ENCODE measurements around the gene MLEC.
A peak's percentile ranks its signal among the peaks of the same experiment; 100 is the strongest.

Gene MLEC

DNA sequence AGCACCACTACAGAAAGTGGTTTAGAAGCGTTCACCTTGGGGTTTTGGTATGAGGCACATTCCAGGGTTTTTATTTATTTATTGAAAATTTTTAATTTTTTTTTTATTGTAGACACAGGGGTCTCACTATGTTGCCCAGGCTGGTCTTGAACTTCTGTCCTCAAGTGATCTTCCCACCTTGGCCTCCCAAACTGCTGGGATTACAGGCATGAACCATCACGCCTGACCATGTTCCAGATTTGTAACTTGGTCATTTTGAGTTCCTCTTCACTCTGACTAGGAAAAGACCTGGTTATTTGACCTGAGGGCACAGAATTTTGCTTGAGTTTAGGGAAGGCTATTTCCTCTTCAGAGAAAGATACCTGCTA lies 3.1 kb downstream of the MLEC start:
- Histone ChIP-seq H3K4me3 (ENCODE audit: low read depth, low read length) (no peak overlapping the region), H4K91ac (ENCODE audit: low read depth, low read length) (no peak overlapping the region), H3K27me3 (ENCODE audit: insufficient read depth, low read length) (no peaks in the 10 kb centered on the region), H4K8ac (ENCODE audit: low read depth, low read length) (no peak overlapping the region), H3K9ac (ENCODE audit: low read length) (no peak overlapping the region), H2BK5ac (ENCODE audit: low read depth, low read length, poor library complexity) (no peak overlapping the region), H2AK5ac (ENCODE audit: low read length) (no peak overlapping the region), H3K79me2 (ENCODE audit: control insufficient read depth, insufficient read depth, low read length, poor library complexity) (peaks cover 22% of the 10 kb centered on the region), H3K18ac (ENCODE audit: low read length) (no peak overlapping the region), H3K4ac (ENCODE audit: low read depth, low read length) (no peak overlapping the region), H4K12ac (ENCODE audit: low read depth, low read length) (no peak overlapping the region), H3K9me3 (ENCODE audit: insufficient read depth, low read depth, low read length) (no peaks in the 10 kb centered on the region), H3K79me1 (ENCODE audit: low read length) (peaks cover 14% of the 10 kb centered on the region), H3K36me3 (ENCODE audit: control insufficient read depth in 1 of 2, insufficient read depth in 2 of 2, low read length in 2 of 2) (peaks cover 9 to 17% of the 10 kb centered on the region in 2 experiments), H2BK12ac (ENCODE audit: low read length) (no peak overlapping the region), H3K14ac (ENCODE audit: low read length) (no peak overlapping the region), H3K27ac (ENCODE audit: low read depth, low read length) (no peak overlapping the region), H2AFZ (ENCODE audit: insufficient read depth, low read length, poor library complexity) (no peak overlapping the region), H3K23ac (ENCODE audit: low read length) (no peak overlapping the region), H3K4me2 (ENCODE audit: low read length) (no peak overlapping the region), H2BK120ac (ENCODE audit: insufficient read depth, low read length, poor library complexity) (no peak overlapping the region), H3K4me1 (ENCODE audit: control insufficient read depth in 1 of 2, insufficient read depth in 2 of 2, low read length in 2 of 2) (peaks cover 13 to 16% of the 10 kb centered on the region in 2 experiments)
- no CpG with 5 or more reads among the region's 2 CpGs for WGBS (ENCODE audit: extremely low coverage, insufficient coverage, insufficient read length)
- DNase-seq, result peak in 1 of 2 donors; percentile 23

DNA sequence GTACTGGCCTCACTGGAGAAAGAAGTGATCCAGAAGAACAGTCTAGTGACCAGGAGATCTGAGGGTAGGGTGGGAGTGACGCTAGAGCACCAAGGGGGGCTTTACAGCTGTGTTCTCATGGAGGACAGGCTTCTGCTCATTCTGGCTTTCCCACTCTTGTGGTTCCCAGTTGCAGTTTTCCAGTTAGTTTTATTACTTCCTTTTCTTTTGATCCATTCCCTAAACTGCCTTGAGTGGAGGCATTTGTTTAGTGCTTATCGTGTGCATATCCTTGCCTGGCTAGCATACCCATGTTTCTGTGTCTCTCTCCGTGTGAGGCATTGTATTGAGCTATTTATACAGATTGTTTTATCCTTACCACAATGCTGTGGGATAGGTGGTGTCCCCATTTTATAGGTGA lies 4.0 kb downstream of the MLEC start:
- Histone ChIP-seq H2AFZ (ENCODE audit: insufficient read depth, low read length, poor library complexity) (no peak overlapping the region), H4K91ac (ENCODE audit: low read depth, low read length) (no peak overlapping the region), H3K14ac (ENCODE audit: low read length) (no peak overlapping the region), H3K9me3 (ENCODE audit: insufficient read depth, low read depth, low read length) (no peaks in the 10 kb centered on the region), H3K27ac (ENCODE audit: low read depth, low read length) (no peak overlapping the region), H4K12ac (ENCODE audit: low read depth, low read length) (no peak overlapping the region), H2BK120ac (ENCODE audit: insufficient read depth, low read length, poor library complexity) (no peak overlapping the region), H3K23ac (ENCODE audit: low read length) (no peak overlapping the region), H3K9ac (ENCODE audit: low read length) (no peak overlapping the region), H3K4me1 (ENCODE audit: control insufficient read depth in 1 of 2, insufficient read depth in 2 of 2, low read length in 2 of 2) (peaks cover 13 to 16% of the 10 kb centered on the region in 2 experiments), H2BK5ac (ENCODE audit: low read depth, low read length, poor library complexity) (no peak overlapping the region), H2BK12ac (ENCODE audit: low read length) (no peak overlapping the region), H4K8ac (ENCODE audit: low read depth, low read length) (no peak overlapping the region), H3K27me3 (ENCODE audit: insufficient read depth, low read length) (no peaks in the 10 kb centered on the region), H3K79me2 (ENCODE audit: control insufficient read depth, insufficient read depth, low read length, poor library complexity) (peaks cover 22% of the 10 kb centered on the region), H2AK5ac (ENCODE audit: low read length) (no peak overlapping the region), H3K4me2 (ENCODE audit: low read length) (no peak overlapping the region), H3K4ac (ENCODE audit: low read depth, low read length) (peak overlapping the region; percentile 51), H3K4me3 (ENCODE audit: low read depth, low read length) (no peak overlapping the region), H3K18ac (ENCODE audit: low read length) (no peak overlapping the region), H3K79me1 (ENCODE audit: low read length) (peaks cover 13% of the 10 kb centered on the region), H3K36me3 (ENCODE audit: control insufficient read depth in 1 of 2, insufficient read depth in 2 of 2, low read length in 2 of 2) (peaks cover 9 to 24% of the 10 kb centered on the region in 2 experiments)
- no peak for DNase-seq
- WGBS (ENCODE audit: extremely low coverage, insufficient coverage, insufficient read length), result no CpG with 5 or more reads among the region's 3 CpGs

DNA sequence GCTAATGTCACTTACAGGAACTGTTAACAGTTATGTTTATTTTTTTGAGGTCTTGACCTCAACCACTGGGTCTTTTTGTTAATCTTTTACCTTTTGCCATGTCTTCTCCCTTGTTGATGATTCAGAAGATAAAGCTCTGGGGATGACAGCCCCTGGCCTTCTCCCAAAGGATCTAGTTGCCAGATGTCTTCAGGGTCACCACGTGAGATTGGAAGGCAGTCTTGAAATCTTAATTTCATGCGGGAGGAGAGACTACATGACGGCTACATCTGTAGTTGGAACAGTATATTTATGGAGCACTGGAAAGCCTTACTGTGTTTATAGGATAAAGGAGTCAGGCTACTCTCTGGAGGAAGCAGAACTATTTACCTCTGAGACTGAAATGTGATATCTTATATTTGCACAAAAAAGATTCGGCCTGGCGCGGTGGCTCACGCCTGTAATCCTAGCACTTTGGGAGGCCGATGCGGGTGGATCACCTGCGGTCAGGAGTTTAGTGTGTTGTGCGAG lies 5.6 kb downstream of the MLEC start:
- Histone ChIP-seq H3K18ac (ENCODE audit: low read length) (no peak overlapping the region), H3K4ac (ENCODE audit: low read depth, low read length) (no peak overlapping the region), H4K8ac (ENCODE audit: low read depth, low read length) (no peak overlapping the region), H3K4me1 (ENCODE audit: control insufficient read depth in 1 of 2, insufficient read depth in 2 of 2, low read length in 2 of 2) (peaks cover 13 to 16% of the 10 kb centered on the region in 2 experiments), H2BK5ac (ENCODE audit: low read depth, low read length, poor library complexity) (no peak overlapping the region), H4K12ac (ENCODE audit: low read depth, low read length) (no peak overlapping the region), H3K9ac (ENCODE audit: low read length) (no peak overlapping the region), H2AFZ (ENCODE audit: insufficient read depth, low read length, poor library complexity) (no peak overlapping the region), H3K9me3 (ENCODE audit: insufficient read depth, low read depth, low read length) (no peaks in the 10 kb centered on the region), H3K27ac (ENCODE audit: low read depth, low read length) (no peak overlapping the region), H2BK120ac (ENCODE audit: insufficient read depth, low read length, poor library complexity) (no peak overlapping the region), H2BK12ac (ENCODE audit: low read length) (no peak overlapping the region), H3K14ac (ENCODE audit: low read length) (no peak overlapping the region), H3K23ac (ENCODE audit: low read length) (no peak overlapping the region), H3K4me2 (ENCODE audit: low read length) (no peak overlapping the region), H3K36me3 (ENCODE audit: control insufficient read depth in 1 of 2, insufficient read depth in 2 of 2, low read length in 2 of 2) (peaks cover 16 to 37% of the 10 kb centered on the region in 2 experiments), H3K79me2 (ENCODE audit: control insufficient read depth, insufficient read depth, low read length, poor library complexity) (peaks cover 16% of the 10 kb centered on the region), H4K91ac (ENCODE audit: low read depth, low read length) (no peak overlapping the region), H3K4me3 (ENCODE audit: low read depth, low read length) (no peak overlapping the region), H3K27me3 (ENCODE audit: insufficient read depth, low read length) (no peaks in the 10 kb centered on the region), H3K79me1 (ENCODE audit: low read length) (peaks cover 1% of the 10 kb centered on the region), H2AK5ac (ENCODE audit: low read length) (no peak overlapping the region)
- no CpG with 5 or more reads among the region's 11 CpGs for WGBS (ENCODE audit: extremely low coverage, insufficient coverage, insufficient read length)
- peak in 1 of 2 donors; percentile 19 for DNase-seq

DNA sequence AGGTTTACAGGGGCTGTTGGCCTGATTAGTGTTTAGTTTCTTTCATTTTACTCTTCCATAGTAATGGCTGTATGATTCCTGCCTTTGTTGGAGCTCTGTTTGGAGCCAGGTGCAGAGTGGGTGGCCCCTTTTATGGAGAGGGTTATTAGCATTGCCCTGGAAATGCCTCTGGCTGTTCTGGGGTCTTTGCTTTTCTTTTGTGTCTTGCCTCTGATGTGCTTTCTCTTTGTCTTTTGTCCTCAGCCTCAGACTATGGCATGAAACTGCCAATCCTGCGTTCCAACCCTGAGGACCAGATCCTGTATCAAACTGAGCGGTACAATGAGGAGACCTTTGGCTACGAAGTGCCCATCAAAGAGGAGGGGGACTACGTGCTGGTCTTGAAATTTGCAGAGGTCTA lies 6.9 kb downstream of the MLEC start:
- peaks cover 23 to 49% of the 10 kb centered on the region in 2 experiments for H3K36me3 ChIP-seq (ENCODE audit: control insufficient read depth in 1 of 2, insufficient read depth in 2 of 2, low read length in 2 of 2)
- H4K8ac ChIP-seq (ENCODE audit: low read depth, low read length), result no peak overlapping the region
- no peak overlapping the region for H3K4me3 ChIP-seq (ENCODE audit: low read depth, low read length)
- no peak overlapping the region for H4K91ac ChIP-seq (ENCODE audit: low read depth, low read length)
- H3K9ac ChIP-seq (ENCODE audit: low read length), result no peak overlapping the region
- no CpG with 5 or more reads among the region's 4 CpGs for WGBS (ENCODE audit: extremely low coverage, insufficient coverage, insufficient read length)
- no peak overlapping the region for H2AK5ac ChIP-seq (ENCODE audit: low read length)
- peaks cover 7% of the 10 kb centered on the region in 2 experiments for H3K4me1 ChIP-seq (ENCODE audit: control insufficient read depth in 1 of 2, insufficient read depth in 2 of 2, low read length in 2 of 2)
- no peak overlapping the region for H4K12ac ChIP-seq (ENCODE audit: low read depth, low read length)
- no peak overlapping the region for H3K4me2 ChIP-seq (ENCODE audit: low read length)
- H2BK12ac ChIP-seq (ENCODE audit: low read length), result no peak overlapping the region
- H3K79me2 ChIP-seq (ENCODE audit: control insufficient read depth, insufficient read depth, low read length, poor library complexity), result peaks cover 8% of the 10 kb centered on the region
- H3K4ac ChIP-seq (ENCODE audit: low read depth, low read length), result no peak overlapping the region
- H3K9me3 ChIP-seq (ENCODE audit: insufficient read depth, low read depth, low read length), result no peaks in the 10 kb centered on the region
- H3K18ac ChIP-seq (ENCODE audit: low read length), result no peak overlapping the region
- no peaks in the 10 kb centered on the region for H3K27me3 ChIP-seq (ENCODE audit: insufficient read depth, low read length)
- H3K14ac ChIP-seq (ENCODE audit: low read length), result no peak overlapping the region
- H2AFZ ChIP-seq (ENCODE audit: insufficient read depth, low read length, poor library complexity), result no peak overlapping the region
- H2BK120ac ChIP-seq (ENCODE audit: insufficient read depth, low read length, poor library complexity), result no peak overlapping the region
- no peak overlapping the region for H3K27ac ChIP-seq (ENCODE audit: low read depth, low read length)
- H2BK5ac ChIP-seq (ENCODE audit: low read depth, low read length, poor library complexity), result no peak overlapping the region
- no peak for DNase-seq
- H3K79me1 ChIP-seq (ENCODE audit: low read length), result no peaks in the 10 kb centered on the region
- H3K23ac ChIP-seq (ENCODE audit: low read length), result no peak overlapping the region
